ENCODE results near the gene TLK2. TPM values are rescaled to one million over a fixed set of nuclear protein-coding genes. Genes with fewer than 3 reads are reported as not detected.

TLK2 gene
- polyA plus RNA-seq, 1 donor from 2014 or later: 63.9 TPM

GRCh38 chr17:62618647-62619416 lies 140.2 kb downstream of the TLK2 start:
- H3K27me3 ChIP-seq (ENCODE audit: insufficient read depth, low read depth, low read length): no peaks in the 10 kb centered on the region
- H3K9ac ChIP-seq (ENCODE audit: low read length): no peak overlapping the region
- H4K20me1 ChIP-seq (ENCODE audit: insufficient read depth): no peaks in the 10 kb centered on the region
- no peaks in the 10 kb centered on the region for H3F3A ChIP-seq (ENCODE audit: insufficient read depth, low read length, poor library complexity, severe bottlenecking)
- no peaks in the 10 kb centered on the region for H3K9me3 ChIP-seq (ENCODE audit: low read length)
- no peak overlapping the region for H2AFZ ChIP-seq (ENCODE audit: low read depth, low read length)
- H3K79me2 ChIP-seq (replicated peaks; ENCODE audit: insufficient read depth, low read length): no peaks in the 10 kb centered on the region
- H3K4me2 ChIP-seq (ENCODE audit: low read length): no peak overlapping the region
- no peak overlapping the region for H3K4me3 ChIP-seq (ENCODE audit: low read length)
- no peak overlapping the region for H3K27ac ChIP-seq (ENCODE audit: low read length)
- H3K9me2 ChIP-seq (ENCODE audit: insufficient read depth, low read length): no peaks in the 10 kb centered on the region
- H3K36me3 ChIP-seq (ENCODE audit: insufficient read depth, low read length): no peaks in the 10 kb centered on the region
- no peak for TF ChIP-seq TAF1 (IDR thresholded peaks at IDR 0.05; ENCODE audit: low read depth)
- no peak for TF ChIP-seq RAD21 (conservative IDR thresholded peaks at IDR 0.05)
- TF ChIP-seq SMC3 (conservative IDR thresholded peaks at IDR 0.05; ENCODE audit: poor library complexity): no peak
- no peak for TF ChIP-seq EZH2 (IDR thresholded peaks at IDR 0.05; ENCODE audit: borderline replicate concordance, insufficient read depth, low read length, poor library complexity, severe bottlenecking)
- TF ChIP-seq REST (IDR thresholded peaks at IDR 0.05; ENCODE audit: borderline replicate concordance): no peak
- no peak for TF ChIP-seq MXI1 (conservative IDR thresholded peaks at IDR 0.05; ENCODE audit: poor library complexity, severe bottlenecking)
- no peak for TF ChIP-seq EP300 (conservative IDR thresholded peaks at IDR 0.05; ENCODE audit: poor library complexity, severe bottlenecking)
- TF ChIP-seq POLR2AphosphoS5 (IDR thresholded peaks at IDR 0.05): no peak

- H3K27ac ChIP-seq (ENCODE audit: low read length): no peak overlapping the region
Observed at GRCh38 chr17:62619417-62620155, 141.0 kb downstream of the TLK2 start.

More at GRCh38 chr17:62619417-62620155, 141.0 kb downstream of the TLK2 start:
- TF ChIP-seq MXI1 (conservative IDR thresholded peaks at IDR 0.05; ENCODE audit: poor library complexity, severe bottlenecking) (no peak), TAF1 (IDR thresholded peaks at IDR 0.05; ENCODE audit: low read depth) (no peak), CTCF (IDR thresholded peaks at IDR 0.05; ENCODE audit: poor library complexity, severe bottlenecking) (no peak), SMC3 (conservative IDR thresholded peaks at IDR 0.05; ENCODE audit: poor library complexity) (no peak)
- H3K9ac ChIP-seq (ENCODE audit: low read length): no peak overlapping the region
- H3F3A ChIP-seq (ENCODE audit: insufficient read depth, low read length, poor library complexity, severe bottlenecking): no peaks in the 10 kb centered on the region
- no peak overlapping the region for H3K4me3 ChIP-seq (ENCODE audit: low read length)
- no peaks in the 10 kb centered on the region for H4K20me1 ChIP-seq (ENCODE audit: insufficient read depth)
- no peaks in the 10 kb centered on the region for H3K9me2 ChIP-seq (ENCODE audit: insufficient read depth, low read length)
- H3K9me3 ChIP-seq (ENCODE audit: low read length): no peaks in the 10 kb centered on the region
- H3K4me2 ChIP-seq (ENCODE audit: low read length): no peak overlapping the region
- H3K79me2 ChIP-seq (replicated peaks; ENCODE audit: insufficient read depth, low read length): no peaks in the 10 kb centered on the region
- no peak overlapping the region for H2AFZ ChIP-seq (ENCODE audit: low read depth, low read length)
- no peaks in the 10 kb centered on the region for H3K27me3 ChIP-seq (ENCODE audit: insufficient read depth, low read depth, low read length)
- no peaks in the 10 kb centered on the region for H3K36me3 ChIP-seq (ENCODE audit: insufficient read depth, low read length)

Data from neural cell (in vitro differentiated cells).